Coronary artery (tissue), 2 donors: ENCODE measurements around the gene NPHP4.

ENCODE experiments used
- DNase-seq: peaks from one replicate; pipeline ENCODE4 v3.0.0-alpha.2; 2017; ENCODE audit warnings: low spot score
- H3K27ac ChIP-seq, 2 donors: fragments of 200-600 bp; sonication (generic); one replicate each; pipeline ENCODE4 v1.5.1; 2016 to 2019
- H3K4me3 ChIP-seq: fragments of 200-600 bp; sonication (generic); 2 replicates; pipeline ENCODE4 v1.5.1; 2016; ENCODE audit warnings: mild to moderate bottlenecking, moderate library complexity
- TF ChIP-seq, protein P1 (sequence below): fragments of 200-600 bp; sonication (generic); IDR thresholded peaks from one replicate; pipeline ENCODE4 v1.5.1; 2019; ENCODE audit warnings: antibody characterized with exemption

The NPHP4 gene

DNA sequence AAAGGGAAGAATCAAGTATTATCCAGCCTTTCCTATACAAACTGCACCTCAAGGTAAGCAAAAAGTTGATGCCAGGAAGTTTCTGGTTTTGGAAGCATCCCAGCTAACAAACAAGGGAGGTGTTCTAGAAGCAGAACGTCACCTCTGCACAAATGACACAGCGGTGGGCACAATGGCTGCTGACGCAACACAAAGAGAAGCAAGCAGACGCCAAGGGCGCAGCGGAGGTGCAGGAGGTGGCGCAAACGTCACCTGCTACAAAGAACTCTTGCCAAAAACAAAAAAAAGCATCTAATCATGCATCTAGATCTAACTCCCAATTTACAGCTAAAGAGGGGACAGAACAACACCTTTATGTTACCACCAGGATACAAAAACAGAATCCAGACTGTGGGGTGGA is 88.5 kb downstream of the NPHP4 start:
- Histone ChIP-seq H3K27ac (no peak overlapping the region), H3K4me3 (no peak overlapping the region)
- TF ChIP-seq, protein P1, sequence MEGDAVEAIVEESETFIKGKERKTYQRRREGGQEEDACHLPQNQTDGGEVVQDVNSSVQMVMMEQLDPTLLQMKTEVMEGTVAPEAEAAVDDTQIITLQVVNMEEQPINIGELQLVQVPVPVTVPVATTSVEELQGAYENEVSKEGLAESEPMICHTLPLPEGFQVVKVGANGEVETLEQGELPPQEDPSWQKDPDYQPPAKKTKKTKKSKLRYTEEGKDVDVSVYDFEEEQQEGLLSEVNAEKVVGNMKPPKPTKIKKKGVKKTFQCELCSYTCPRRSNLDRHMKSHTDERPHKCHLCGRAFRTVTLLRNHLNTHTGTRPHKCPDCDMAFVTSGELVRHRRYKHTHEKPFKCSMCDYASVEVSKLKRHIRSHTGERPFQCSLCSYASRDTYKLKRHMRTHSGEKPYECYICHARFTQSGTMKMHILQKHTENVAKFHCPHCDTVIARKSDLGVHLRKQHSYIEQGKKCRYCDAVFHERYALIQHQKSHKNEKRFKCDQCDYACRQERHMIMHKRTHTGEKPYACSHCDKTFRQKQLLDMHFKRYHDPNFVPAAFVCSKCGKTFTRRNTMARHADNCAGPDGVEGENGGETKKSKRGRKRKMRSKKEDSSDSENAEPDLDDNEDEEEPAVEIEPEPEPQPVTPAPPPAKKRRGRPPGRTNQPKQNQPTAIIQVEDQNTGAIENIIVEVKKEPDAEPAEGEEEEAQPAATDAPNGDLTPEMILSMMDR, result no peak
- no peak for DNase-seq

DNA sequence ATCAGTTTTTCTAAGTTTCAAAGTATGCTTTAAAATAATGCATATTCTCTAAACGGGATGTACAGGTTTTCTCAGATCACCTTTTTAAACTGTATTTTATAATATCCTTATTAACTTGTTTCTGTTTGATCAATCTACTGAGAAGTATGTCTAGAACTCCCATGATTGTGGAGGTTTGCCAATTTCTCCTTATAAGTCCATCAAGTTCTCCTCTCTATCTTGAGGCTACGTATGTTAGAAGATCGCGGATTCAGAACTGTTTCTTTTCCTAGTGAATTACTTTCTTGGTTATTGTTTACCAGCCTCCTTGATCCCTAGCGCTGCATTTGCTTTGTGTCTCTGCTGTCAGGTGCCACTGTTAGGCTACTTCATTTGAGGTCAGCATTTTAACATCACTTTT is 89.2 kb downstream of the NPHP4 start:
- H3K4me3 ChIP-seq, result no peak overlapping the region
- H3K27ac ChIP-seq, result no peak overlapping the region
- TF ChIP-seq, protein P1, result no peak
- DNase-seq, result no peak

DNA sequence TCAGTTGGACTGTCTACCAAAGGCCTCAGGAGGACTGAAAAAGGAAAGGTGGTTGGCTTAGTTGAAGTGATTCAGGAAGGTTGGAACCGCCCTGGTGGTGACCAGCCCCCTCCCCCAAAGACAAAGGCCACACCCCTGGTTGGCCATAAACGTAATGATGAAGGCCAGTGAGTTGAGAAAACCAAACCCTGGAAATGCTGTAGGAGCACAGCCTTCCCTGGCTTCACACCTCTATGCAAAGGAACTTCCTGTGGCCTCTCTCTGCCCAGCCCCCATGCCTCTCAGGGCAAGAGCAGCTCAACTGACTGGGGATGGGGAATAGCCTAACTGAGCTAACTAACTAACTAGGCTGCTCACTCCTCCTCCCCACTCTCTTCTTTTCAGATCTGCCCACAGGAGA is 90.4 kb downstream of the NPHP4 start:
- Histone ChIP-seq H3K27ac (no peak overlapping the region), H3K4me3 (no peak overlapping the region)
- no peak for DNase-seq
- TF ChIP-seq, protein P1, result no peak

DNA sequence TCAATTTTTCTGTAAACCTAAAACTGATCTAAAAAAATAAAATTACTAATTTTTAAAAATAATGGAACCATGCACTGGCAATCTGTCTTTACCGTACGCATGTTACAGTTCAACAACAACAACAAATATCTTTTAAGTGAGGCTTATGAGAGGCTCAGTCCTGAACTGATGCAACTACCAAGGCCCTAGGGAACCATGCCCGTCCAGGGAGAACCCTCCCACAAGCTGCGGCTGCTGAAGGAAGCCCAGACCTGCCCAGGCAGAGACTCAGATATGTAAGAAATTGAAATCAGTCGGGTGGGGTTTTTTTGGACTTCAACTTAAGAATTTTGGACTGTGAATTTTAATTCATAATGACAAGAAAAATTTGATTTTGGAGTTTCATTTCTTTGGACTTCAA is 91.1 kb downstream of the NPHP4 start:
- TF ChIP-seq, protein P1, result no peak
- Histone ChIP-seq H3K27ac (no peak overlapping the region), H3K4me3 (no peak overlapping the region)
- DNase-seq, result no peak

DNA sequence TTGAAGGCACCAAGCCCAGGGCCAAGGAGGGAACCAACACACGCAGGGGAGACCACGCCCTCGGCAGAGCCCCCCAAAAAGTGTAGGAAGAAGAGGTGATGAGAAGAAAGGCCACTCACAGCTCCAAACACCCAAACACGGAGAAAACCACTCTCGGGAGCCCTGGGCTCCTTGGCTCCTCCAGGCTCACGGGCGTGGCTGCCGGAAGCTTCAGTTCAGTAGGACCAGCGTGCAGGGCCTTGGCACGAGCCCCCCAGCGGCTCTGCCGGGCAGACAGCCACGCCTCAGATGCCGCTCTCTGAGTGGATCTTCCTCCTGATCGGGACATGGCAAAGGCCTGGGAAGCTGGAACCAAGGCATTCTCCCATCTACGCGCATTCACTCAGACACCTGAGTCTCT is 94.0 kb downstream of the NPHP4 start:
- DNase-seq, result no peak
- Histone ChIP-seq H3K4me3 (no peak overlapping the region), H3K27ac (no peak overlapping the region)
- TF ChIP-seq, protein P1, result no peak

DNA sequence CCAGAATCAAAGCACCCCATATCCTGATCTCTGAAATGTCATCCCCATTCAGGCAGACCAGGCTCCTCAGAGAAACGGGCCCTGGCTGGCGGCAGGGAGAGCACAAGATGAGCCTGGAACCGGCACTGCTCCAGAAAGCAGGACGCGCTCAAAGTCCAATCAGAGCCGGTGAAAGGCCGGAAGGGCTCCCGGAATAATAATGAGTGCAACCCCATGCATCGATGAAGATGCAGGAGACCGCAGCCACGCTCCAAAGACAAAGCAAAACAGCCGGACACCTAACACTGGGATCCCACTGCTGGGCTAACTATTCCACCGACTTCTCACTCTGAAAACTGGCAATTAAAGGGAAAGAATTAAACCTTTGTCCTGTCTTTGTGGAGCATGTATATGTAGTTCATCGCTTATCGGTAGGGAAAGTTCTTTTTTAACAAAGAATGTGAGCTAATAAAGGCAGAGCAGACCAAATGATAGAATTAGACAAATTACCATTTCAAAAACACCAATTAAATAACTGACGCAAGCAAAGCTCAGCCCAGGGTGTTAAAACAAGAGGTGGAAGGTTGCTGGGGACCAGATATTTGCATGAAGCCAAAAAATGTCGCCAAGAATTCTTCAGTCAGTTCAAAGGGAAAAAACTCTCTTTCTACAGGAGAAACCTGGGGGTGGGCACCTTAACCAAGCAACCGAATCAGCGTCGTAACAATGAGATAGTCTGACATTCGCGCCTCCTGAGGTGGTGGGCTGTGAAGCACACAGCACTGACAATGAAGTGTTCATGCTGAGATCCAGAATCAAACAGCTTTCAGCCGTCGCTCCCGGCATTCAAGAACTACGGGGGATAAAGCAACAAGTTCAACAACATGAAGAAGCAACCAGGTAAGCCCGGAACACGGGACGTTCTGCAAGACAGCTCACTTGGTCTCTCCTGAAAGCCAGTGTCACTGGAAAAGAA is 95.2 kb downstream of the NPHP4 start:
- Histone ChIP-seq H3K27ac (no peak overlapping the region), H3K4me3 (no peak overlapping the region)
- no peak for DNase-seq
- TF ChIP-seq, protein P1, result no peak
